IMR-90 (cell line): ENCODE measurements around the gene EML5. TPM values are rescaled to one million over a fixed set of nuclear protein-coding genes. Genes with fewer than 3 reads are reported as not detected.

Experiments
- ATAC-seq: fragments of 200-7000 bp; cut with Tn5 transposase; 2 replicates; pipeline ENCODE4 v1.9.1; 2020; ENCODE audit warnings: low read depth, mild to moderate bottlenecking, moderate library complexity
- BruUV-seq: library from RNA; stranded (reverse); fragments of 400-500 nt; replicated peaks from 2 replicates; lab custom pipeline; 2021; lab: Mats Ljungman, UMichigan
- CTCF ChIA-PET: fragments of 300-600 bp; formaldehyde crosslinking; extraction: SDS; loops from one replicate; lab custom pipeline; 2021; ENCODE audit warnings: antibody characterized with exemption; lab: Yijun Ruan, JAX
- POLR2A ChIA-PET: fragments of 300-600 bp; sonication (Branson Sonifier 250); formaldehyde crosslinking; loops from one replicate; lab custom pipeline; 2022; ENCODE audit warnings: antibody characterized with exemption; ENCODE audit not compliant: unreplicated experiment; lab: Charles Lee
- DNase-seq: peaks from one replicate; pipeline ENCODE4 v3.0.0; 2013
- H2AFZ ChIP-seq: replicated peaks from 2 replicates; pipeline ENCODE3; 2013; ENCODE audit warnings: low read length, mild to moderate bottlenecking; ENCODE audit not compliant: poor library complexity
- H2AK5ac ChIP-seq: 2 replicates; pipeline ENCODE4 v1.6.1; 2013; ENCODE audit warnings: low read depth, low read length, inconsistent platforms
- H2AK9ac ChIP-seq: replicated peaks from 2 replicates; pipeline ENCODE3; 2013; ENCODE audit warnings: mild to moderate bottlenecking, low read depth, low read length, moderate library complexity; ENCODE audit not compliant: poor library complexity
- H2BK120ac ChIP-seq: 2 replicates; pipeline ENCODE4 v1.6.1; 2013; ENCODE audit warnings: low read depth, low read length, inconsistent platforms
- H2BK15ac ChIP-seq: 3 replicates; pipeline ENCODE4 v1.6.1; 2013; ENCODE audit warnings: low read depth, low read length, inconsistent platforms
- H2BK20ac ChIP-seq: 2 replicates; pipeline ENCODE4 v1.6.1; 2013; ENCODE audit warnings: low read depth, mild to moderate bottlenecking, inconsistent platforms, low read length, moderate library complexity
- H2BK5ac ChIP-seq: 2 replicates; pipeline ENCODE4 v1.6.1; 2013; ENCODE audit warnings: mild to moderate bottlenecking, low read depth, low read length, inconsistent platforms; ENCODE audit not compliant: poor library complexity, severe bottlenecking
- H3K14ac ChIP-seq: replicated peaks from 2 replicates; pipeline ENCODE4 v1.6.1; 2013; ENCODE audit warnings: low read depth, low read length, inconsistent platforms
- H3K18ac ChIP-seq: 2 replicates; pipeline ENCODE4 v1.6.1; 2013; ENCODE audit warnings: low read depth, low read length, control low read depth
- H3K23ac ChIP-seq: 2 replicates; pipeline ENCODE4 v1.6.1; 2013; ENCODE audit warnings: low read depth, low read length, inconsistent platforms
- H3K27ac ChIP-seq: 2 replicates; pipeline ENCODE4 v1.5.1; 2013; ENCODE audit warnings: mild to moderate bottlenecking, control low read depth, low read length; ENCODE audit not compliant: insufficient read depth
- H3K27me3 ChIP-seq: 2 replicates; pipeline ENCODE4 v1.6.1; 2013; ENCODE audit warnings: low read length; ENCODE audit not compliant: control insufficient read depth, insufficient read depth
- H3K36me3 ChIP-seq: 2 replicates; pipeline ENCODE4 v1.6.1; 2013; ENCODE audit warnings: low read length, mixed read lengths; ENCODE audit not compliant: control insufficient read depth, insufficient read depth
- H3K4ac ChIP-seq: 2 replicates; pipeline ENCODE4 v1.6.1; 2013; ENCODE audit warnings: low read depth, low read length, inconsistent platforms
- H3K4me1 ChIP-seq: 2 replicates; pipeline ENCODE4 v1.6.1; 2013; ENCODE audit warnings: low read length, mixed read lengths; ENCODE audit not compliant: control insufficient read depth, insufficient read depth
- H3K4me2 ChIP-seq: 2 replicates; pipeline ENCODE4 v1.6.1; 2013; ENCODE audit warnings: low read depth, mild to moderate bottlenecking, control low read depth, low read length, moderate library complexity
- H3K4me3 ChIP-seq: 2 replicates; pipeline ENCODE4 v1.5.1; 2013; ENCODE audit warnings: low read depth, mild to moderate bottlenecking, control low read depth, low read length, moderate library complexity; ENCODE audit not compliant: insufficient read depth
- H3K56ac ChIP-seq: 2 replicates; pipeline ENCODE4 v1.6.1; 2013; ENCODE audit warnings: low read length, inconsistent platforms; ENCODE audit not compliant: insufficient read depth; ENCODE audit errors: extremely low read depth
- H3K79me1 ChIP-seq, 2 experiments: 2 replicates each; pipeline ENCODE4 v1.6.1; 2013; ENCODE audit warnings: low read length in 2 of 2, inconsistent platforms in 1 of 2, low read depth in 1 of 2
- H3K9ac ChIP-seq: 2 replicates; pipeline ENCODE4 v1.6.1; 2013; ENCODE audit warnings: low read depth, low read length, control low read depth
- H3K9me1 ChIP-seq: 2 replicates; pipeline ENCODE4 v1.6.1; 2013; ENCODE audit warnings: low read length, inconsistent platforms; ENCODE audit not compliant: insufficient read depth
- H3K9me3 ChIP-seq: 2 replicates; pipeline ENCODE4 v1.6.1; 2013; ENCODE audit warnings: low read length; ENCODE audit not compliant: control insufficient read depth, insufficient read depth
- H4K20me1 ChIP-seq: 2 replicates; pipeline ENCODE4 v1.6.1; 2013; ENCODE audit warnings: low read length, inconsistent platforms; ENCODE audit not compliant: insufficient read depth
- H4K5ac ChIP-seq: 2 replicates; pipeline ENCODE4 v1.6.1; 2013; ENCODE audit warnings: mild to moderate bottlenecking, low read depth, low read length, control low read depth
- H4K8ac ChIP-seq, 2 experiments: 2 replicates each; pipeline ENCODE4 v1.6.1; 2013; ENCODE audit warnings: low read depth in 2 of 2, low read length in 2 of 2, control low read depth in 1 of 2, inconsistent platforms in 1 of 2
- H4K91ac ChIP-seq: 2 replicates; pipeline ENCODE4 v1.6.1; 2013; ENCODE audit warnings: low read depth, low read length, inconsistent platforms; ENCODE audit not compliant: insufficient read depth
- NFE2L2 ChIP-seq: fragments of 150-350 bp; IDR thresholded peaks from 2 replicates; pipeline ENCODE4 v1.6.1; 2016; ENCODE audit warnings: low read depth, mild to moderate bottlenecking, low read length
- POLR2A ChIP-seq: IDR thresholded peaks from 2 replicates; pipeline ENCODE4 v1.6.1; 2012; ENCODE audit warnings: mild to moderate bottlenecking, low read depth, low read length
- WGBS, 2 experiments: methylation state at CpG; one replicate each; pipeline versions ENCODE4 v1.1.5 to v1.1.7; 2013; ENCODE audit warnings: missing lambda C conversion rate in 2 of 2; ENCODE audit not compliant: insufficient read length in 1 of 2; ENCODE audit errors: extremely low coverage in 2 of 2; 5-methylcytosine and 5-hydroxymethylcytosine counted together
- dilution Hi-C: fragments of 300-500 bp; cut with HindIII; formaldehyde crosslinking; loops from one replicate; pipeline ENCODE4 v1.14.3; 2018; ENCODE audit warnings: low sequenced_read_pairs; ENCODE audit not compliant: unreplicated experiment
- in situ Hi-C: fragments of 300-500 bp; cut with MboI; formaldehyde crosslinking; loops from 3 replicates; pipeline ENCODE4 v1.14.3; 2019; ENCODE audit warnings: low sequenced_read_pairs, inconsistent platforms, mixed read lengths
- intact Hi-C: fragments of 100-400 bp; cut with micrococcal nuclease; formaldehyde crosslinking; loops from 2 replicates; pipeline ENCODE4 v1.10.0; 2022
- polyA plus RNA-seq, 3 experiments: library from polyadenylated mRNA; depleted of rRNA; stranded (reverse); fragments of >200 nt; gene quantifications; 2 replicates each; pipeline ENCODE4 v1.2.3, GENCODE V29; 2012; ENCODE audit warnings: low replicate concordance in 1 of 3
- total RNA-seq: library from RNA; depleted of rRNA; stranded (reverse); fragments of >200 nt; gene quantifications from 2 replicates; pipeline ENCODE4 v1.2.3, GENCODE V29; 2012

Gene EML5
- total and polyA plus RNA-seq, 2 of the 4 experiments (the other 2 are of a cell fraction) = 8.1 to 22.2 TPM

DNA sequence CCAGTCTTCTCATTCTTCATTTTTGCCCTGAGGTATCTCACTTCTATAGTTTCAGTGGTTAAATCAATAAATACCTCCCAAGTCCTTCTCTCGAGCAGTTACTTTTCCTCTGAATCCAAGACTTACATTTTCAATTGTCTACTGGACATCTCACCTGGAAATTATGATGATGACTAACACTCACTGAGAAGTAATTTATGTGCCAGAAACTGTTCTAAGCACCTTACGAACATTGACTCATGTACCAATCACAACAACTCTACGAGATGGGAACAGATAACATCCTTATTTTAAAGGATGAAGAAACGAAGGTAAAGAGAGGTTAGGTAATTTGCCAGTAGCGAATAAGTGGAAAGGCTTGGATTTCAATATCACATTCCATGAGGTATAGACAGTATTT, 94.1 kb downstream of the EML5 start:
- WGBS, 2 experiments = no CpG with 5 or more reads among the region's 5 CpGs
- Histone ChIP-seq H4K8ac (no peak overlapping the region), H2BK5ac (no peak overlapping the region), H2BK120ac (no peak overlapping the region), H4K5ac (no peak overlapping the region), H3K23ac (no peak overlapping the region), H2AFZ (no peak overlapping the region), H3K4me2 (no peak overlapping the region), H3K79me1 (no peaks in the 10 kb centered on the region), H3K9me3 (no peaks in the 10 kb centered on the region), H4K20me1 (no peaks in the 10 kb centered on the region), H3K18ac (no peak overlapping the region), H3K4ac (no peak overlapping the region), H2AK9ac (no peak overlapping the region), H3K4me1 (no peaks in the 10 kb centered on the region), H3K4me3 (no peak overlapping the region), H2BK20ac (no peak overlapping the region), H3K9me1 (no peaks in the 10 kb centered on the region), H3K27me3 (no peaks in the 10 kb centered on the region), H2AK5ac (no peak overlapping the region), H3K14ac (no peak overlapping the region), H4K91ac (no peak overlapping the region), H3K56ac (no peak overlapping the region), H3K36me3 (no peaks in the 10 kb centered on the region), H3K27ac (no peak overlapping the region), H2BK15ac (no peak overlapping the region), H3K9ac (no peak overlapping the region)
- ATAC-seq (no peak), DNase-seq (no peak)
- BruUV-seq = no TSS peak
- in situ Hi-C loops (no loop called here), dilution Hi-C loops (no loop called here), intact Hi-C loops (no loop called here)
- ChIA-PET CTCF (no interaction called here), POLR2A (no interaction called here)
- TF ChIP-seq NFE2L2 (no peak), POLR2A (no peak)
